Measurements from ENCODE around the gene RHOC. TPM values are rescaled to one million over a fixed set of nuclear protein-coding genes. Genes with fewer than 3 reads are reported as not detected.
A peak's percentile ranks its signal among the peaks of the same experiment; 100 is the strongest.

The RHOC gene
- total RNA-seq, 1 experiment from 2014 or later, result 128 TPM

GRCh38 chr1:112707221-112708001 lies 484 bp upstream of the RHOC start:
- peak; percentile 89 for DNase-seq
- Mint-ChIP-seq H3K4me1 (ENCODE audit: low read depth, unreplicated experiment) (peaks cover 10% of the 10 kb centered on the region), H3K27ac (ENCODE audit: unreplicated experiment) (peak overlapping the region; percentile 69), H3K36me3 (ENCODE audit: insufficient read depth, unreplicated experiment) (peaks cover 34% of the 10 kb centered on the region), H3K9me3 (ENCODE audit: unreplicated experiment) (no peaks in the 10 kb centered on the region), H3K4me3 (ENCODE audit: unreplicated experiment) (peak overlapping the region; percentile 88), H3K27me3 (ENCODE audit: insufficient read depth, unreplicated experiment) (no peaks in the 10 kb centered on the region)
- POLR2A ChIA-PET, result interaction anchor here (1.1 kb wide), 1 partner anchor 9 kb away, joined by 5 read pairs; no protein-coding TSS in a partner anchor
- H3K4me1 ChIP-seq, result peaks cover 26% of the 10 kb centered on the region
- no peaks in the 10 kb centered on the region for H3K9me3 ChIP-seq
- BruUV-seq (replicated peaks), result no TSS peak
- no peaks in the 10 kb centered on the region for H3K27me3 ChIP-seq (replicated peaks; ENCODE audit: control insufficient read depth, insufficient read depth, low read length)
- H3K4me3 ChIP-seq (ENCODE audit: low read depth, low read length), result peak overlapping the region; percentile 84
- CTCF ChIA-PET, result interaction anchor here (0.6 to 1.6 kb wide), 3 partner anchors 9 to 72 kb away, joined by 3 to 10 read pairs (median 4); no protein-coding TSS in a partner anchor
- TF ChIP-seq CTCF (IDR thresholded peaks at IDR 0.05; ENCODE audit: insufficient read depth in 1 of 2, low read depth in 1 of 2, low read length in 1 of 2, severe bottlenecking in 1 of 2, unreplicated experiment in 1 of 2), result peak; percentile 74 to 82
- no peaks in the 10 kb centered on the region for H3K36me3 ChIP-seq (ENCODE audit: control insufficient read depth, insufficient read depth, low read length)
- intact Hi-C loops (cut with micrococcal nuclease; ENCODE audit: unreplicated experiment), result loop anchor here (1.0 to 5.0 kb wide), 5 partner anchors 8 to 317 kb away; partner anchors contain the start of genes CAPZA1, MOV10 and ST7L

GRCh38 chr1:112704934-112705627 lies 1.8 kb downstream of the RHOC start:
- Histone ChIP-seq H3K4me3 (ENCODE audit: low read depth, low read length) (peak overlapping the region; percentile 84), H3K27me3 (replicated peaks; ENCODE audit: control insufficient read depth, insufficient read depth, low read length) (no peaks in the 10 kb centered on the region), H3K9me3 (no peaks in the 10 kb centered on the region), H3K36me3 (ENCODE audit: control insufficient read depth, insufficient read depth, low read length) (no peaks in the 10 kb centered on the region), H3K4me1 (peaks cover 48% of the 10 kb centered on the region)
- ChIA-PET POLR2A (interaction anchor here (0.6 to 1.4 kb wide), 2 partner anchors 30 to 311 kb away, joined by 3 to 6 read pairs; partner anchors contain the start of gene MOV10), CTCF (interaction anchor here (0.7 to 1.2 kb wide), 5 partner anchors 10 to 310 kb away, joined by 3 to 7 read pairs (median 4); partner anchors contain the start of genes MOV10 and PPM1J)
- peak; percentile 82 to 89 for DNase-seq
- Mint-ChIP-seq H3K4me3 (ENCODE audit: unreplicated experiment) (peak overlapping the region; percentile 88), H3K36me3 (ENCODE audit: insufficient read depth, unreplicated experiment) (peaks cover 57% of the 10 kb centered on the region), H3K4me1 (ENCODE audit: low read depth, unreplicated experiment) (peaks cover 23% of the 10 kb centered on the region), H3K27ac (ENCODE audit: unreplicated experiment) (peak overlapping the region; percentile 69), H3K27me3 (ENCODE audit: insufficient read depth, unreplicated experiment) (no peaks in the 10 kb centered on the region), H3K9me3 (ENCODE audit: unreplicated experiment) (no peaks in the 10 kb centered on the region)
- intact Hi-C loops (cut with micrococcal nuclease; ENCODE audit: unreplicated experiment), result loop anchor here (5.0 kb wide), 1 partner anchor 203 kb away; no protein-coding TSS in a partner anchor
- no peak for TF ChIP-seq CTCF (IDR thresholded peaks at IDR 0.05; ENCODE audit: insufficient read depth in 1 of 2, low read depth in 1 of 2, low read length in 1 of 2, severe bottlenecking in 1 of 2, unreplicated experiment in 1 of 2)
- BruUV-seq (replicated peaks), result no TSS peak

- no peaks in the 10 kb centered on the region for H3K27me3 Mint-ChIP-seq (ENCODE audit: insufficient read depth, unreplicated experiment)
- peaks cover 27% of the 10 kb centered on the region for H3K4me1 Mint-ChIP-seq (ENCODE audit: low read depth, unreplicated experiment)
- H3K4me3 Mint-ChIP-seq (ENCODE audit: unreplicated experiment), result peak overlapping the region; percentile 88
- H3K9me3 Mint-ChIP-seq (ENCODE audit: unreplicated experiment), result no peaks in the 10 kb centered on the region
- ChIA-PET CTCF (interaction anchor here (0.7 to 1.2 kb wide), 5 partner anchors 11 to 310 kb away, joined by 3 to 7 read pairs (median 4); partner anchors contain the start of genes MOV10 and PPM1J), POLR2A (interaction anchor here (0.6 to 1.4 kb wide), 2 partner anchors 30 to 310 kb away, joined by 3 to 6 read pairs; partner anchors contain the start of gene MOV10)
- Histone ChIP-seq H3K9me3 (no peaks in the 10 kb centered on the region), H3K4me1 (peaks cover 55% of the 10 kb centered on the region), H3K36me3 (ENCODE audit: control insufficient read depth, insufficient read depth, low read length) (no peaks in the 10 kb centered on the region), H3K27me3 (replicated peaks; ENCODE audit: control insufficient read depth, insufficient read depth, low read length) (no peaks in the 10 kb centered on the region), H3K4me3 (ENCODE audit: low read depth, low read length) (peak overlapping the region; percentile 36)
- H3K36me3 Mint-ChIP-seq (ENCODE audit: insufficient read depth, unreplicated experiment), result peaks cover 63% of the 10 kb centered on the region
- TF ChIP-seq CTCF (IDR thresholded peaks at IDR 0.05; ENCODE audit: insufficient read depth in 1 of 2, low read depth in 1 of 2, low read length in 1 of 2, severe bottlenecking in 1 of 2, unreplicated experiment in 1 of 2), result no peak
- BruUV-seq (replicated peaks), result no TSS peak
- intact Hi-C loops (cut with micrococcal nuclease; ENCODE audit: unreplicated experiment), result no loop called here
- no peak for DNase-seq
- peak overlapping the region; percentile 69 for H3K27ac Mint-ChIP-seq (ENCODE audit: unreplicated experiment)
Measured at GRCh38 chr1:112704391-112704933, 2.5 kb downstream of the RHOC start.
